Hippocampal formation (tissue), 2 donors: Measurements from ENCODE around the gene EXOC7.
"Not testable (repeated sequence)": the region's sequence is repeated elsewhere in the genome, so short reads cannot be mapped to it uniquely, and the experiment has no call there.

Experiments
- DNase-seq, 2 donors: peaks; one replicate each; lab custom pipeline; 2025; lab: John Stamatoyannopoulos, UW

Gene EXOC7

DNA sequence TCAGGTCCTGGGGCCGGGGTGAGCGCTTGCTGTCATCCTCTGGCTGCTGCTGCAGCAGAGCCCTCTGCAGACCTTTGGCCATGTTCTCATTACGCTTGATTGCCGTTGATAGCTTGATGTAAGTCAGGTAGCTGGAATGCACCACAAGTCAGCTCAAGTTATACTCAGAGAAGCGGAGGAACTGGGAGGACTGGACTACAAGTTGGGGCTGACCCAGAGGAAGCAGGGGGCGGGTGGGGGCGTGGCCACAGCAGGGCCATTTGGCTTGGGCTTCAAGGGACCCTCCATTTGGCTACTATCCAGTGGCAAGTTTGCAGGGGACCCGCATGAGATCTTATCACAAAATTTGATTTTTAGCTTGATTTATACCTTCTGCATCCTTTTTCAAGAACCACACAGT, 57.5 kb downstream of the EXOC7 start:
- no peak for DNase-seq

DNA sequence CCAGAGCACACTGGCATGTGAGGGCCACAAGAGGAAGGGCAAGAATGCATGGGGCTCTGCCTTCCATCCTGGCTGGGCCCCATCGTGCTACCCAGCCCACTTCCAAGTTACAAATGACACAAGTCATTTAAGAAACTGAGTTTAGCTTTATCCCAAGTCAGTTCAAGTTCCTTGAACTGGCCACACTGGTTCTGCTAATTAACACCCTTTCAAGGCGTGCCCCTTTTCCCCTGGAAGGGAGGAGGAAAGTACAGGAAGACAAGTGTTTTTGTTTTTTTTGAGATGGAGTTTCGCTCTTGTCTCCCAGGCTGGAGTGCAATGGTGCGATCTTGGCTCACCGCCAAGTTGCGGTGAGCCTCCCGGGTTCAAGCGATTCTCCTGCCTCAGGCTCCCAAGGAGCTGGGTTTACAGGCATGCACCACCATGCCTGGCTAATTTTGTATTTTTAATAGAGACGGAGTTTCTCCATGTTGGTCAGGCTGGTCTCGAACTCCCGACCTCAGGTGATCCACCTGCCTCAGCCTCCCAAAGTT, 59.0 kb downstream of the EXOC7 start:
- not testable (repeated sequence) for DNase-seq

DNA sequence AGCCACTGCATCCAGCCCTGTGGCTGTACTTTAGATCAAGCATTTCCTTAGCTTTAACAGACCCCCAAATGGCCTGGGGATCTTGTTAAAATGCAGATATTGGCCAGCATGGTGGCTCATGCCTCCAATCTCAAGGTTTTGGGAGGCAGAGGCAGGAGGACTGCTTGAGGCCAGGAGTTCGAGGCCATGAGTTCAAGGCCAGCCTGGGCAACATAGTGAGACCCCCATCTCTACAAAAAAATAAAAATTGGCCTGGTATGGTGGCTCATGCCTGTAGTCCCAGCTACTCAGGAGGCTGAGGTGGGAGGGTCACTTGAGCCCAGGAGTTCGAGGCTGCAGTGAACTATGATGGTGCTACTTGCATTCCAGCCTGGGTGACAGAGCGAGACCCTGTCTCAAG, 60.7 kb downstream of the EXOC7 start:
- not testable (repeated sequence) for DNase-seq

DNA sequence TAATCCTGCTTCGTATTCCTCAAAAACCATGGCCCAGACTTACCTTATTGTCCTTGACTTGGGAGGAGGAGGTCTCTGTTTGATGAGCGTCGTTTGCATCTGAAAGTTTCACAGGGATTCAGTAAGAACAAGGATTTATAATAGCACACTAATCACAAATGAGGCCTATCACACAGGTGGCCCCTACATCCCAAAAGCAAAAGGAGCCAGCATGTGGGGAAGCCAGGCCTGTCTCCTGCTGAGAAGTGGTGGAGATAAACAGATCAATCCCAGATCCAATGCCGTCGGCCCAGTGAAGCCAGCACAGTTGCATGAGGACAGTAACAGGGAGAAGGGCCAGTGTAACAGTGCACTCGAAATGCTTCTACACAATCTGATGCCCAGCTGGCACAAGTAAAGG, 63.2 kb downstream of the EXOC7 start:
- DNase-seq = no peak

DNA sequence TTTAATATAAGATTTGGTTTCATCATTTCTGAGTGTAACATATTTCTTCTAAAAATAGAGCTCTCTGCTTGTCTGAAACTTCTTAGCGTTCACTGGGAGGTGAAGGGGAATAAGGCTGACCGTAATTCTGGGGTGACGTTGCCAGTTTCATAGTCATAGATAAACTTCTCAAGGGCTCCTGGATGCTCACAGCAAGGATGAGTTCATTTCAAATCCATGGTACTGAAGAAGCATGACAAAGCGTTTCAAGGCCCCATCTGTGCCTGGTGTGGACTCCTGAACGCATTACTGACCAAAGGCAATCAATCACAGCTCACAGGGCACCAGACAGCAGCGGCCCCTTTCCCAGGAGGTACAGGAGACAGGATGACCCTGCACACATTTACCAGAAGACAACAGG, 64.5 kb downstream of the EXOC7 start:
- no peak for DNase-seq

DNA sequence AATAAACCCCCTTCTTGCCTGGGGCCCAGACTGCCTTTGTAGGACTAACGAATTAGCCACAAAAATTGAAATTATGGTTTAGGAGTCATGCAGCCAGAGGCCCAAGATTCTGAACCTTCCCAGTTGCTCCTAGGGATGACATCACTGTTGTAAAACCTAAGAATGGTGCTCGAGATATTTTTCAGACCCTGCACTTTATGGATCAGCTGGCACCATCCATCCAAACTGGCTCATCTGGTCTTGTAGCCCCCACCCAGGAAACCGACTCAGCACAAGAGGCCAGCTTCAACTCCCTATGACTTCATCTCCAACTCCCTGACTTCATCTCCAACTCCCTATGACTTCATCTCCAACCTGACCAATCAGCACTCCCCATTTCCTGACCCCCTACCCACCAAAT, 65.5 kb downstream of the EXOC7 start:
- no peak for DNase-seq

DNA sequence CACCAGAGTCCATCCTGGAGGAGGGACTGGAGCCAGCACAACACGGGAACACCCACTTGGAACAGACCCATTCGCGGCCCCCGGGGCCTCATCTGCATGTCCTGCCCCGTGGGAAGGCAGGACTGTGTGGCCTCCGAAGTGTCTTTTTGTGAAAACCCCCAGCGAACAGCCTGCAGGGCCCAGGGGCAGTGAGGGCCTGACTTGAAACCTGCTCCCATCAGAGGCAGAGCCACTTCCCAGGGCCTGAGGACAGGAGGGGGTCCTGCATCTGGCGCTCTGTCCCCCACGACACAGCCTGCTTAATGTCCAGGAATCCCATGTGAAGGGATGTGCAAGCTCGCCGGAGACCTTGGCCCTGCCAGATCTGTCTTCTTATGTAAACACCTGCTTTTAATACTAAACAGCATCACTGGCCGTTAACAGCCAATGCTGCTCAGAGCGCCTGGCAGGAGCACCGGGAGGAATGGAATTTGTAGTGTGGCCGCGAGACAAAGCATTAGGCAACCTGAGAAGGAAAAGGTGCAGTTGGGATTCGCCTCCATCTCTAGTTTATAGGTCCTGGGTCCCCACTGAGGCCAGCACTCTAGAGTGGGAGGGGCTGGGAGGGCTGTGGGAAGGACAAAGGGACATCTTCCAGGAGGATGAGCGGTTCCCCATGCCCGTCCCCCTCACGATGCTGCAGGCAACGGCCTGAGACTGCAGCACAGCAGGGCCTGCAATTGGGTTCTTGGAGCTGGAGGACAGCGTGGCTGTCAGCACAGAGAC, 66.9 kb downstream of the EXOC7 start:
- DNase-seq = no peak

DNA sequence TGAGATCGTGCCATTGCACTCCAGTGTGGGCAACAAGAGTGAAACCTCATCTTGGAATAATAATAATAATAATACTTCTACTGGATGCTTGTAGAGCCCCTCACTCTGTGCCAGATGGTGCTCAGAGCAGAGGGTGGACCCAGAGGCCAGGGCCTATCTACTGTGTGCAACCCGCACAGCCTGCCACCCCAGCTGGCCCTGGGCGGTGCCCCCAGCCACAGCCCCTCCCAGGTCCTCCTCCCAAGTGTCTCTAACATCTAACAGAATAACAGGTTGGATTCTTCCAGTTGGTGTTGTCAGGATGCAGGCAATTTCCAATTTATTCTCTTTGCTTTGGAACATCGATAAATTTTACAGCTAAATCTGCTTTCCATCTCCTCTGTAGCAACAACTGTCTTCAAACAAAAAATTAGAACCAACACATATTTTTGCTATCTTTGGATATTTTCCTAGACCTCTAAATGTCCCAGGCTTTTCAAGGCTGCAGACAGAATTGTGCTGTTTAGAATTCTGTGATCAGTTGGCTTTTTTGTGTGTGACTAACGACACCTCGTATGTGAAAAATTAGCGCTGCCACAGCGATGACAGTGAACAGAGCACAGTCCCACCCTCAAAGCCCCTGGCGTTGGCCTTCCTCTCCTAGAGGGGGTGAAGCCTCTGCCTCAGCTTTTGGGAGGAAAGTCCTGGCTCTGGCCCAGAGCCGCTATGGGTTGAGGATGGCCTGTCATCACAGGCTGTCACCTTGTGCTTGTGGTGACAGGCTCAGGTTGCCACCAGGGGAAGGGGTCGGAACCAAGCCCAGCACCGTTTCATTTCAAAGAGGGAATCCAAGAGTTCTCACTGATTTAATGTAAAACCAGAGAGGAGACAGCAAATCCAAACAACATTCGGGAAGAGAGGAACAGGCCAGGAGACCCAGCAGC, 68.9 kb downstream of the EXOC7 start:
- DNase-seq = no peak

DNA sequence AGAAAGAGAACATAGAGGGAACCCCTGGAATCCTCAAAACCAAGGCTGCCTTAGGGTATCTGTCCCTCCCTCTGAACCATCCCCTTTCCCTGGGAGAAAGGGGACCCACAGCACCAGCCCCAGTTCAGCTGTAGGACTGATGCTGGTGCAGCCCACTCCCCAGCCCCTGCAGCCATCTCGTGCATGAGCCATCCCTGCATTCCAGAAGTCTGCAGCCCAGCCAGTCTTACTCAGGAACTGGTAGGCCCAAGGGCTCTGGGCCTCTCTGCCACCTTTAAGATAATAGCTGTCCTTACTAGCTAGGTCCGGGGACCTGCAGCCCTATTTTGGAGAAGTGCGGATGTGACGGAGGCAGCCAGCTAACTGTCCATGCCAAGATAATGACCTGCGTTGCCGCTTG, 70.4 kb downstream of the EXOC7 start:
- DNase-seq = no peak

DNA sequence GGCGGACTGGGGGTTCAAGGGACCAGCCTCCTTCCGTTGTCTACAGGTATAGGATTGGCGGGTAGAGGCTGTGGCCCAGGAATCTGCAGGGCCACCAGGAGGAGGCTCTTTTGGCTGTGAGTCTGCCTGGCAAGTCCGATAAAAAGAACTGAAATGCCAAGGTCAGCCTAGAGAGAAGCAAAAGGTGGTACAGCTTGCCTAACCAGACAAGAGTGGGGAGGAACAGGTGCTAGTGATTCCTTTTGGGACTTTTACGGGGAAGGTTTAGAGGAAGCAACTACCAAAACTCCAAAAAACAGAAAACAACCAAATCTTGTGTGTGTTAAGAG, 70.8 kb downstream of the EXOC7 start:
- no peak for DNase-seq

DNA sequence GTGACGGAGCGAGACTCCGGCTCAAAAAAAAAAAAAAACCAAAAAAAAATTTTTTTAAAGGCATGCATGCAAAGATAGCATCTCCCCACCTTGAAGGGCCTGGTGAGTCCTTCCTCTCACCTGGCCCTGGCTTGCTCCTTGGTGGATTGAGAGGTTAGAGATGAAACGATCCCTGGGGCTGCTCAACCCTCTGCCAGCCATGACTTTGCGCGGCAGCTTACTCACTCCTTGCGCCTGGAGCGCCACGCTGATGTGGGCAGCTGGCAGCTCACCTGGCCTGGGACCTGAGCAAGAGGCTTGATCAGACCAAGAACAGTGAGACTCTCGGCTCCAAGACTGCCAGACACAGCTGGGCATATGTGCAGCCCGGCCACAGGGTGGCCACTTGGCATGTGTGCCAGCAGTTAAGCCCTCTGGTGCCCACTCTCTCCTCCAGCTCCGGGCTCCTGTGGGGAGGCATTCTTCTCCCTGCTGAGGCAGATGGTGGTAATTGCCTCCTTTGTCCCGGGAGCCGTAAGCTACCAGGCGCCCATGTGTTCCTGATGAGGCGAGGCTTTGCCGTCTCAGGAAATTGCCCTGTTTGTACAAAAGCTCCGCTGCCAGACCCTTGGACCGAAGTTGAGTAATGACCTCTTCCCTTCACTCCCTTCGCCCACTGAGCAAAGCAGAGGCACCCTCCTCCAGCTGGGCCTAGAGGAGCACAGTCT, 71.4 kb downstream of the EXOC7 start:
- DNase-seq = no peak
